Naive thymus-derived CD8-positive, alpha-beta T cell (primary cell): ENCODE data around the gene QTRT2. TPM values are rescaled to one million over a fixed set of nuclear protein-coding genes. Genes with fewer than 3 reads are reported as not detected.
A peak's percentile ranks its signal among the peaks of the same experiment; 100 is the strongest.

ENCODE experiments used
- ATAC-seq, 2 donors: fragments of 150-1000 bp; cut with Tn5 transposase in 1 of 2; sonication (Bioruptor Pico), chemical (Tn5 transposase) in 1 of 2; 1 replicate in 1 of 2; 2 replicates in 1 of 2; pipeline ENCODE4 v1.10.0; 2021; ENCODE audit warnings: mild to moderate bottlenecking in 2 of 2, moderate library complexity in 2 of 2
- POLR2A ChIA-PET: fragments of 350-600 bp; sonication (Branson Sonifier 250); formaldehyde crosslinking; loops from one replicate; lab custom pipeline; 2021; ENCODE audit warnings: antibody characterized with exemption; lab: Charles Lee
- DNase-seq, 10 donors: peaks; one replicate each; pipeline versions ENCODE4 v3.0.0 to v3.0.0-alpha.2; 2020 to 2022
- H3K27ac Mint-ChIP-seq, 10 donors: one replicate each; pipeline ENCODE4 v1.8.0; 2020 to 2022; ENCODE audit warnings: mild to moderate bottlenecking in 10 of 10, mixed read lengths in 10 of 10, moderate library complexity in 4 of 10, inconsistent platforms in 1 of 10
- H3K27me3 Mint-ChIP-seq, 5 donors: one replicate each; pipeline ENCODE4 v1.8.0; 2021 to 2022; ENCODE audit warnings: mixed read lengths in 5 of 5
- H3K36me3 Mint-ChIP-seq, 3 donors: one replicate each; pipeline ENCODE4 v1.8.0; 2020 to 2022; ENCODE audit warnings: mixed read lengths in 3 of 3, mild to moderate bottlenecking in 2 of 3, inconsistent platforms in 1 of 3
- H3K4me1 Mint-ChIP-seq, 4 donors: one replicate each; pipeline ENCODE4 v1.8.0; 2021 to 2022; ENCODE audit warnings: mixed read lengths in 4 of 4
- H3K4me3 Mint-ChIP-seq, 10 donors: one replicate each; pipeline ENCODE4 v1.8.0; 2020 to 2022; ENCODE audit warnings: mild to moderate bottlenecking in 10 of 10, mixed read lengths in 10 of 10, moderate library complexity in 6 of 10, inconsistent platforms in 1 of 10
- H3K9me3 Mint-ChIP-seq, 9 donors: one replicate each; pipeline ENCODE4 v1.8.0; 2020 to 2022; ENCODE audit warnings: mixed read lengths in 9 of 9, mild to moderate bottlenecking in 3 of 9, inconsistent platforms in 1 of 9, moderate library complexity in 1 of 9
- polyA plus RNA-seq, 3 donors: library from polyadenylated mRNA; unstranded; fragments of 300-500 nt; fragmentation: Illumina TruSeq; gene quantifications; one replicate each; pipeline ENCODE4 v1.2.3, GENCODE V29; 2021
- total RNA-seq, 8 experiments: library from RNA in 2 of 8; stranded (reverse) in 2 of 8; gene quantifications; one replicate each; pipeline ENCODE4 v1.2.3 and lab custom pipeline; 2021 to 2026

The QTRT2 gene
- total RNA-seq (10 to 100 TPM; 35.7 to 36.3 TPM), polyA plus RNA-seq (10 to 100 TPM in 2 of 3 donors, 1 to 10 TPM in 1; 8.1 to 12.9 (median 12.0) TPM), total RNA-seq (lab: John Stamatoyannopoulos, UW) (34.2 to 95.1 (median 50.0) reads per million in 6 experiments)

GRCh38 chr3:114056130-114057010 is at the start of gene QTRT2, which contains the start of gene CCDC191:
TSS of gene QTRT2 (plus strand) at chr3:114056737. CDS start at chr3:114065258, 8,521 bp downstream.
TSS of gene CCDC191 (minus strand) at chr3:114056526. CDS start at chr3:114056466, 60 bp downstream.
- DNase-seq: peak; percentile 85 to 100 (median 99)
- H3K27me3 Mint-ChIP-seq: peaks cover 0 to 4% (median 0%) of the 10 kb centered on the region in 5 donors

GRCh38 chr3:114011059-114011797 is 45.3 kb upstream of the QTRT2 start:
- POLR2A ChIA-PET: no interaction called here
- peaks cover 0 to 12% (median under 1%) of the 10 kb centered on the region in 4 donors for H3K4me1 Mint-ChIP-seq
- H3K27me3 Mint-ChIP-seq: no peaks in the 10 kb centered on the region
- ATAC-seq: no peak
- no peak for DNase-seq
- H3K4me3 Mint-ChIP-seq: peak overlapping the region in 1 of 10 donors; percentile 54
- peaks cover 0 to 9% (median 8%) of the 10 kb centered on the region in 3 donors for H3K36me3 Mint-ChIP-seq
- H3K9me3 Mint-ChIP-seq: no peaks in the 10 kb centered on the region
- peak overlapping the region in 2 of 10 donors; percentile 52 to 68 for H3K27ac Mint-ChIP-seq

More at GRCh38 chr3:114056130-114057010, at the start of gene QTRT2, which contains the start of gene CCDC191:
- peak within 1 kb of the TSS; percentile 90 to 99 (median 95) for H3K4me3 Mint-ChIP-seq
- peak; percentile 95 to 96 for ATAC-seq
- no peaks in the 10 kb centered on the region for H3K9me3 Mint-ChIP-seq
- peaks cover 26 to 60% (median 53%) of the 10 kb centered on the region in 4 donors for H3K4me1 Mint-ChIP-seq
- H3K36me3 Mint-ChIP-seq: peaks cover 0 to 11% (median 7%) of the 10 kb centered on the region in 3 donors
- POLR2A ChIA-PET: interaction anchor here (0.8 to 1.2 kb wide), 3 partner anchors 157 to 1090 kb away, joined by 3 to 9 read pairs (median 3); partner anchors contain the start of genes NAA50 and ZBTB20
- H3K27ac Mint-ChIP-seq: peak within 1 kb of the TSS; percentile 91 to 99 (median 96)

GRCh38 chr3:114014211-114014610 is 42.3 kb upstream of the QTRT2 start:
- Mint-ChIP-seq H3K27ac (no peak overlapping the region), H3K4me1 (peaks cover 0 to 8% (median under 1%) of the 10 kb centered on the region in 4 donors), H3K4me3 (no peak overlapping the region), H3K36me3 (peaks cover 0 to 13% (median 8%) of the 10 kb centered on the region in 3 donors), H3K27me3 (no peaks in the 10 kb centered on the region), H3K9me3 (no peaks in the 10 kb centered on the region)
- DNase-seq (no peak), ATAC-seq (no peak)
- POLR2A ChIA-PET: no interaction called here

GRCh38 chr3:114019486-114019885 is 37.1 kb upstream of the QTRT2 start:
- POLR2A ChIA-PET: no interaction called here
- H3K36me3 Mint-ChIP-seq: peaks cover 0 to 12% (median 11%) of the 10 kb centered on the region in 3 donors
- H3K9me3 Mint-ChIP-seq: no peaks in the 10 kb centered on the region
- H3K4me1 Mint-ChIP-seq: peaks cover 0 to 1% (median 0%) of the 10 kb centered on the region in 4 donors
- H3K4me3 Mint-ChIP-seq: no peak overlapping the region
- ATAC-seq (no peak), DNase-seq (no peak)
- H3K27ac Mint-ChIP-seq: no peak overlapping the region
- no peaks in the 10 kb centered on the region for H3K27me3 Mint-ChIP-seq

GRCh38 chr3:114020907-114021306 is 35.6 kb upstream of the QTRT2 start:
- DNase-seq: no peak
- POLR2A ChIA-PET: no interaction called here
- Mint-ChIP-seq H3K4me1 (no peaks in the 10 kb centered on the region), H3K36me3 (peaks cover 5 to 12% (median 12%) of the 10 kb centered on the region in 3 donors), H3K9me3 (peaks cover 0 to 2% (median 0%) of the 10 kb centered on the region in 9 donors), H3K27me3 (no peaks in the 10 kb centered on the region), H3K27ac (no peak overlapping the region), H3K4me3 (no peak overlapping the region)
- ATAC-seq: no peak

GRCh38 chr3:114022145-114022802 is 34.3 kb upstream of the QTRT2 start:
- Mint-ChIP-seq H3K9me3 (peaks cover 0 to 2% (median 0%) of the 10 kb centered on the region in 9 donors), H3K27me3 (no peaks in the 10 kb centered on the region), H3K4me1 (no peaks in the 10 kb centered on the region), H3K27ac (no peak overlapping the region), H3K4me3 (no peak overlapping the region), H3K36me3 (peaks cover 5 to 15% (median 15%) of the 10 kb centered on the region in 3 donors)
- POLR2A ChIA-PET: no interaction called here
- DNase-seq (no peak), ATAC-seq (no peak)

DNA sequence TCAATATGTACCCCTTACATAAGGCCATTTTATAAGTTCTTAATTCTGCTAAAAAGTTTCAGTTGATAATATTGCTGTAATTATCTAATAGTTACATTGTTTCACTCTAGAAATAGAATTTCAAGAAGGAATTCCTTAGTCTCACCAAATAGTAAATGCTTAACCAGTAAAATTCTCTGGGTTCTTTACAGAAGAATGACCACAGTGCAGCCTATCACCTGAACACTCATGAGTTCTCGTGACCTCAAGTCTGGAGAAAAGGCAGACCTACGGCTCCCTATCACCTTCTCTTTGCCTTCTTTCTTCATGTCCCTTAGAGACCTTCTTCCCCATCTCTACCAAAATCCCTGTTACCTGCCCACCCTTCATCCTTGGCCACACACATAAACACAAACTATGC is 31.1 kb upstream of the QTRT2 start:
- Mint-ChIP-seq H3K4me1 (no peaks in the 10 kb centered on the region), H3K9me3 (peaks cover 0 to 2% (median 0%) of the 10 kb centered on the region in 9 donors), H3K4me3 (no peak overlapping the region), H3K36me3 (peaks cover 5 to 19% (median 10%) of the 10 kb centered on the region in 3 donors), H3K27ac (no peak overlapping the region), H3K27me3 (no peaks in the 10 kb centered on the region)
- POLR2A ChIA-PET: no interaction called here
- ATAC-seq (no peak), DNase-seq (no peak)

DNA sequence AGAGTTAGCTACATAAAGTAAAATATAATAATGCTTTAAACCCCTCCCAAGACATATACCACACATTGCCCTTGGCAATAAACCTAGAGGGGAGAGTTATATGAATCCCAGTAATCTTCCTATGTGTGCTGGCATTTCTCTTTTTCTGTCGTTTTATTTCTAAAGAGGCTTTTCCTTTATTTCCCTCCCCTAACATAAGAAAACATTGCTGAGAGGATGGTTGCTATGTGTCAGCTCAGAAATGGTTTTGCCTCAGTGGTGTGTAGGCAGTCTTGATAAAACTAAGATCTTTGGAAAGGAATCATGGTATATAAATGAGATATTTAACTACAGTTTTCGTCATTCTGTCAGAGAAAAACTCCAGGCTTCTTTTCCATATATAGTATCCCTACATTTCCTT is 30.2 kb upstream of the QTRT2 start:
- H3K9me3 Mint-ChIP-seq: peaks cover 0 to 2% (median 0%) of the 10 kb centered on the region in 9 donors

DNA sequence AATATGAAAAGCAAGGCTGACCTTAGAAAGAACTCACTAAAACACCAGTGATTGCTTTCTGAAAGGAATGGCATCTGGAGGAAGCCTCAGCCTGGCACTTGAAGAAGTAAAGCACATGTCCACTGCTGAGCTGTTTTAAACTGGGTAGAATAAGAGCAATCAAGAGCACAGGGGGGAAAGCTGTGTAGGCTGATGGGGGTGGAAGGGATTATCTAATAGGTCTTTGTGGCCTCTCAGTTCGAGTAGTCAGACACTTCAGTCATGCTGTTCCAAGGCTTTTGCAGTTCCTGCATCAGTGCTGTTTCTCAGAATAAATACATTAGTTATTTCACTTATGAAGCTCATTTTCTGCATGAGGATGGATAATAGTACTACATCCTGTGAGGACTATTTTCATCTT is 22.8 kb upstream of the QTRT2 start:
- POLR2A ChIA-PET: no interaction called here
- Mint-ChIP-seq H3K9me3 (no peaks in the 10 kb centered on the region), H3K27ac (peak overlapping the region in 1 of 10 donors; percentile 21), H3K27me3 (no peaks in the 10 kb centered on the region), H3K36me3 (peaks cover 10 to 33% (median 20%) of the 10 kb centered on the region in 3 donors), H3K4me1 (no peaks in the 10 kb centered on the region), H3K4me3 (no peak overlapping the region)
- ATAC-seq: no peak
- no peak for DNase-seq

More for the DNA sequence above, 30.2 kb upstream of the QTRT2 start:
- Mint-ChIP-seq H3K27ac (no peak overlapping the region), H3K36me3 (peaks cover 5 to 22% (median 10%) of the 10 kb centered on the region in 3 donors), H3K4me3 (no peak overlapping the region), H3K27me3 (no peaks in the 10 kb centered on the region), H3K4me1 (no peaks in the 10 kb centered on the region)
- no peak for ATAC-seq
- DNase-seq: no peak
- POLR2A ChIA-PET: no interaction called here

DNA sequence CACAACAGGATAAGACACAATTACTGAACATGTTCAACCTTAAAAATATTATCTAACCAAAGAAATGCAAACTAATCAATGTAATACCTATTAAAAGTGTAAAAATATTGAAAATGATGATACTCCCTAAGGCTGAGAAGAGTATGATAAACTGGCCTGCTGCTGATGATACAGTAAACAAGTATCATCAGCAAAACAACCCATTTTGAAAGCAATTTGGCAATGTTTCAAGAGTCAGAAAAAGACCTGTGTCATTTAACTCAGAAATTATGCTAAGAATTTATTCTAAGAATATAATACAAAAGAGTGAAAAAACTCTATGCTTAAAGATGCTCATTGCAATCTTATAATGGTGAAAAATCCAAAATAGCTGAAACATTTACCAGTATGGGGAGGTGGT is 22.3 kb upstream of the QTRT2 start:
- ATAC-seq: no peak
- Mint-ChIP-seq H3K27me3 (no peaks in the 10 kb centered on the region), H3K4me1 (no peaks in the 10 kb centered on the region), H3K36me3 (peaks cover 10 to 35% (median 20%) of the 10 kb centered on the region in 3 donors), H3K4me3 (no peak overlapping the region), H3K27ac (no peak overlapping the region), H3K9me3 (no peaks in the 10 kb centered on the region)
- DNase-seq: no peak
- POLR2A ChIA-PET: no interaction called here

GRCh38 chr3:114034787-114035545 is 21.6 kb upstream of the QTRT2 start:
- H3K9me3 Mint-ChIP-seq: no peaks in the 10 kb centered on the region
- no peak overlapping the region for H3K27ac Mint-ChIP-seq
- H3K4me1 Mint-ChIP-seq: no peaks in the 10 kb centered on the region
- ATAC-seq (no peak), DNase-seq (no peak)
- peaks cover 10 to 37% (median 22%) of the 10 kb centered on the region in 3 donors for H3K36me3 Mint-ChIP-seq
- no peak overlapping the region for H3K4me3 Mint-ChIP-seq
- POLR2A ChIA-PET: no interaction called here
- H3K27me3 Mint-ChIP-seq: no peaks in the 10 kb centered on the region
